GM18505 (cell line): ENCODE data around the gene SPATA20.

Experiments used
- ATAC-seq: cut with Tn5 transposase; IDR thresholded peaks from one replicate; pipeline ENCODE4 v1.9.1; 2021; ENCODE audit not compliant: unreplicated experiment
- POLR2A ChIP-seq: IDR thresholded peaks from 4 replicates; pipeline ENCODE4 v1.6.1; 2011; ENCODE audit warnings: borderline replicate concordance; ENCODE audit not compliant: insufficient read depth, insufficient read length; ENCODE audit errors: extremely low read depth

SPATA20 gene

GRCh38 chr17:50560931-50561745, 14.2 kb downstream of the SPATA20 start:
- ATAC-seq: no peak
- no peak for TF ChIP-seq POLR2A

DNA sequence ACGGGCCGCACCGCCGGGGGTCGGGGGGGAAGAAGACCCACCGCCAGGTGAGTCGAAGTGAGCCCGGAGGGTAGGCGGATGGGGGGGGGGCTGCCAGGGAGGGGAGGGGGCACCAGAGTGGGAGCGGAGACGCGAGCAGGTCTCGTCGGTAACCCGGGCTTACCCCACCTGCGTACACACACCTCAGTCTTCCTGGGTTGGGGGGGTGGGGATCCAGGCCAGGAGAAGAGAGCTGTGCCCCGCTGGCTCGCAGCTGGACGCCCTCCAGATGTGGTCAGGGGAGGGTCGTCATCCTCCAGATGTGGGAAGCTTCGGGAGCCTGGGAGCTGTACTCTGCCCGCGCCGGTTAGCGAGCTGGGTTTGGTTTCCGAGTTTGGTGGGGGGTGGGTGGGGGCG, 14.8 kb downstream of the SPATA20 start:
- TF ChIP-seq POLR2A: no peak
- ATAC-seq: no peak

DNA sequence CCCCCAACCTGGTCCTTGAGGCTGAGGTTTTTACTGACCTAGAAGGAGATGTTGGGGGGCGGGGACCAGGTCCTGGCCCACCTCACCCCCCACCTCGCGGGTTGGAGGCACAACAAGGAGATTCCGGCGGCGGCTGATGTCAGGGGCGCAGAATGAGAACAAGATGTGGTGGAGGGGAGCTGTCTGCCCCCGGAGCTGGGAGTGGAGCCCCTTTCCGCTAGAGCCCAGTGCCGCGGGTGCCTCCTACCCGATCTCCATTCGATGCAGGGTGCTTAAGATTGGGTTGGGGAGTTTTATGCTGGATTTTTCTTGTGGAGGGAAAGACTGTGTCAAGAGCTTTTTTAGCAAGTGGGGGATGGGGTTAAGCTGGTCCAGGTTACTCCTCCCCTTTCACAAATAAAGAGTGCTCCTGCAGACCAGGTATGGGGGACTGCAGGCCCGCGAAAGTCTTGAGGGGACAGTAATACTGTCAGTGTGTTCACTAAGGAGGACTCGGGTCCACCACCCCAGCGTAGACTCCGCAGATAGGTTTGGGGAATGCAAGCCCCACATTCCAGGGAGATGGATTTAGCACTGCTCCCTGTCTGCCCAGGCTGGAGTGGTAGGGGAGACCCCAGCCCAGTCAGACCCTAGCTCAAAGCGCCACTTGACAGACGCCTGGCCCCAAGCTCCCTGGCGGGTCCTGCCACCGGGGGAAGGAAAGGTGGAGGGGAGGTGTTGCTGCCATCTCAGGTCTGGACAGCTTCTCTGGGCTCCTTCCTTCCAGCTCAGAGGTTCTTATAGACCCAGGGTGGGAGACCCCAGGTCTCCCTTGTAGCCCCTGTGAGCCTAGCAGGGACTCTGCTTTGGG, 15.5 kb downstream of the SPATA20 start:
- TF ChIP-seq POLR2A: no peak
- ATAC-seq: no peak

DNA sequence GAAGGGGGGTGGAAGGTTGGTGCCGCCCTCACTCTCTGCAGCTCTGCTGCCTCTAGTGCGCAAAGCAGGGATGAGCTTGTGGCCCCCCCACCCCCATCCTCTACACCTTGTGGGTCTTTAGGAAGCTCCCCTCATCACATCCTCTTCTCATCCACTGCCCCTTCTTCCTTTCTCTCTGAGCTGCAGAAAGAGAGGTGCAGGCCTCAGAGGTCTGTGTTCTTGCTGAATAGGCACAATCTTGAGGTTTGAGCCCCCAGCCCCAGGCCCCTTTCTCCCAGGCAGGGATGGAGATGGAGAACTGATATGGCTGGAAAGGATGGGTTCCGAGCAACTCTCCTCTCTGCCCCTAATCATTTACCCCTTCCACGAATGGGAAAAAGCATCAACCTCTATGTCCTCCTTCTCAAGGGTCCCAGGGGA, 16.1 kb downstream of the SPATA20 start:
- ATAC-seq: no peak
- no peak for TF ChIP-seq POLR2A

DNA sequence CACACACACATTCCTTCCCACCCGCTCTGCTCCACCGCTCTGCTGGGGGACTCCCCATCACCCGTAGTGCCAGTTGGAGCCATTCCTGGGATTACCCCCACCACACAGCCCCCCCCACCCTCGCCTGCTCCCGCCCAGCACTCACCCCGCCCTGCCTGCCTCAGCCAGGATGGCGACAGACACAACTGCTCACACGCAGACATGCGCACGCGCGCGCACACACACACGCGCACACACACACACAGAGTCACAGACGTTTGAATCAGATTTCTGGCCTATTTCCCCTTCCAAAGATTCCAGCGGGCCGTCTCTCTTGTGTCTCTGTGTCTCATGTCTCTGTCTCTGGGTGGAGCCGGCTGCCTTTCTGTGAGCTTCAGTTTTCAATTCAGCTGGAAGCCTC, 17.9 kb downstream of the SPATA20 start:
- no peak for ATAC-seq
- TF ChIP-seq POLR2A: no peak

DNA sequence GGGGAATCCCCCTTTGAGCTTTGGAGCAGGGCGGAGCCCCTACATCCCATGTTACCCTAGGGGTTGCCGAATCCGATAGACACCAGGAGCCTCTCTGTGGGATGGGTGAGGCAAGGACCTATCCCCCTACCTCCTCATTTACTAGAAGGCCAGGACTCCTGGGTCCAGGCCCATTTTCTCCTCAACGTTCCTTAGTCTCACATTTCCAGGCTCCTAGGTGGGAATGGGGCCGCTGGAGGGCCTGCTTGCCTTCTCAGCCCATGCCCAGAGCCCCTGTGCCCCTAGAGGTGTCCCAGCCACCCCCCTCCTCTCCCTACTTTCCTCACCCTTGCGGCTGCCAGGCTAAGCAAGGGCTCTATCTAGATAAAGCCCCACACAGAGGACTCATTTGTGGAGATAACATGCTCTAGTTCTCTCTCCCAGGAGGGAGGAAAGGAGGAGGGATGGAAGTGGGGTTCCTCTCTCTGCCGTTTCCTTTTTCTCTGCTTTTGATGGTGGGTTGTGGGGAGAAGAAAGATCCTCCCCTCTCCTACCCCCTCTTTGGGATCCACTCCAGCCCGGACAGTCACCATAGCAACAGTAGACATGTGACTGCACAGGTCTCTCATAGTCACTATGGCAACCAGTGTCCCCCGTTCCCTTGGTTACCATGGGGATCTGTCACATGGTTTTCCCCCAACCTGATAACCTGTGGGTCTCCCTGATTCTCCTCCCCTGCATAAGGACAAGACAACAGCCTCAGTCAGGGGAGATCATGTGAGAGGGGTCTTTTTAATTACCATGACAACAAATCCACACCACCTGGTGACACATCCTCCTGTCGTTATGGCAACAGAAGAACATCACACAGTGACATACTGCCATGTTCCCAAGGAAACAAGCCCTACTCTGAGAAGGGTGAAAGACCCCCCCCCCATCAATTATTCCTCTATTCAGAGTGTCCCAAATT, 18.7 kb downstream of the SPATA20 start:
- TF ChIP-seq POLR2A: no peak
- ATAC-seq: no peak

- ATAC-seq: no peak
- no peak for TF ChIP-seq POLR2A
Measured at GRCh38 chr17:50566886-50567285, 19.9 kb downstream of the SPATA20 start.

DNA sequence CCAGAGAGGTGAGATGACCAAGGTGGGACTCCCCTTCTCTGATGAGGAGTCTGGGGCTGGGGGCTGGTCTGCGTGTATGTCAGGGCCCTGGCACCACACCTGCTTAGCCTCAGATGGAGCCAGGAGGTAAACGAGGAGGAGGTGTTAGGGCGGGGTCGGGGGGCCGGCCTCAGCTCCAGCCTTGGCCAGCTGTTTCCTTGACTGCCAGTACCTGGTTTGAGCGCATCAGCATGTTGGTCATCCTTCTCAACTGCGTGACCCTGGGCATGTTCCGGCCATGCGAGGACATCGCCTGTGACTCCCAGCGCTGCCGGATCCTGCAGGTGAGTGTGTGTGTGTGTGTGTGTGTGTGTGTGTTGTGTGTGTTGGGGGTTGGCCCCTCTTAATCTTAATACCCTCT, 21.7 kb downstream of the SPATA20 start:
- ATAC-seq: no peak
- no peak for TF ChIP-seq POLR2A

GRCh38 chr17:50569592-50569991, 22.6 kb downstream of the SPATA20 start:
- no peak for TF ChIP-seq POLR2A

DNA sequence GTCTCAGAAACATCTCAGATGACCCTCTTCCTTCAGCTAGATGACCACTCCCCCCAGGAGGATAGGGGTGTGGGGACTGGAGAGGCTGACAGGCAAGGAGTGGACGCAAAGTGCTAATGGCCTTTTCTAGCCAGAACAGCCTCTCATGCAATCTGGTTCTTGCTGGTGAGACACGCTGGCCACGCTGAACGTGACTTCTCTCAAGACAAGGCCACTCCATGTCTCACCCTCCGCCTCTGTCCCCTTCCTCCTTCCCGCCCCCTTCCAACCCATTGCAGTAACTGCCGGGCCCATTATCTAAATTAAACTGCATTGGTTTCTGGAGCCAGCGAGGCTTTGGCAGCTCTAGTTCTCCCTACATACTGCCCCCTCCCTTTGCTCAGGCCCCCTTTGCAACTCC, 23.1 kb downstream of the SPATA20 start:
- no peak for ATAC-seq
- TF ChIP-seq POLR2A: no peak

More at GRCh38 chr17:50569592-50569991, 22.6 kb downstream of the SPATA20 start:
- no peak for ATAC-seq

- ATAC-seq: no peak
- no peak for TF ChIP-seq POLR2A
Measured at GRCh38 chr17:50570528-50570927, 23.6 kb downstream of the SPATA20 start.

GRCh38 chr17:50571681-50572080, 24.7 kb downstream of the SPATA20 start:
- TF ChIP-seq POLR2A: no peak

DNA sequence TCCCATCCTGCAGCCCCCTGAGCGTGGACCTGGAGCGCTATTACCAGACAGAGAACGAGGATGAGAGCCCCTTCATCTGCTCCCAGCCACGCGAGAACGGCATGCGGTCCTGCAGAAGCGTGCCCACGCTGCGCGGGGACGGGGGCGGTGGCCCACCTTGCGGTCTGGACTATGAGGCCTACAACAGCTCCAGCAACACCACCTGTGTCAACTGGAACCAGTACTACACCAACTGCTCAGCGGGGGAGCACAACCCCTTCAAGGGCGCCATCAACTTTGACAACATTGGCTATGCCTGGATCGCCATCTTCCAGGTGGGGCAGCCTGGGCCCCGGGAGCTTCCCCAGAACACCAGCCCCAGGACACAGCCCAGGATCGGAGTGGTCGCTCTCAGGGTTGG, 25.6 kb downstream of the SPATA20 start:
- TF ChIP-seq POLR2A: no peak
- no peak for ATAC-seq

More at GRCh38 chr17:50571681-50572080, 24.7 kb downstream of the SPATA20 start:
- ATAC-seq: no peak
